CD4-positive, alpha-beta memory T cell (primary cell): ENCODE data around the gene ASPRV1. TPM values are rescaled to one million over a fixed set of nuclear protein-coding genes. Genes with fewer than 3 reads are reported as not detected.

Experiments
- CTCF ChIA-PET: fragments of 350-600 bp; sonication (Branson Sonifier 250); formaldehyde crosslinking; loops from one replicate; lab custom pipeline; 2021; ENCODE audit warnings: inconsistent platforms; ENCODE audit not compliant: partially characterized antibody; lab: Charles Lee
- POLR2A ChIA-PET: fragments of 350-600 bp; sonication (Branson Sonifier 250); formaldehyde crosslinking; loops from one replicate; lab custom pipeline; 2021; ENCODE audit not compliant: partially characterized antibody; lab: Charles Lee
- DNase-seq, 5 donors: peaks; one replicate each; pipeline versions ENCODE4 v3.0.0 to v3.0.0-alpha.2; 2020 to 2022; ENCODE audit warnings: mixed read lengths in 1 of 5
- H3K27ac ChIP-seq: one replicate; pipeline ENCODE4 v1.7.0; 2013; ENCODE audit warnings: low read depth, low read length
- H3K27me3 ChIP-seq: 2 replicates; pipeline ENCODE4 v1.7.0; 2013; ENCODE audit warnings: mild to moderate bottlenecking, low read length, moderate library complexity; ENCODE audit not compliant: insufficient read depth
- H3K36me3 ChIP-seq: 2 replicates; pipeline ENCODE4 v1.7.0; 2013; ENCODE audit warnings: mild to moderate bottlenecking, low read length, moderate library complexity; ENCODE audit not compliant: insufficient read depth
- H3K4me1 ChIP-seq: 2 replicates; pipeline ENCODE4 v1.7.0; 2013; ENCODE audit warnings: mild to moderate bottlenecking, low read length, moderate library complexity; ENCODE audit not compliant: insufficient read depth
- H3K4me3 ChIP-seq, 2 donors: one replicate each; pipeline ENCODE4 v1.7.0; 2013; ENCODE audit warnings: low read length in 2 of 2, mild to moderate bottlenecking in 1 of 2
- H3K9me3 ChIP-seq, 2 donors: one replicate each; pipeline ENCODE4 v1.7.0; 2013; ENCODE audit warnings: low read length in 2 of 2, control low read depth in 1 of 2; ENCODE audit not compliant: control insufficient read depth in 1 of 2
- H3K27ac Mint-ChIP-seq, 7 donors: one replicate each; pipeline ENCODE4 v1.8.0; 2020 to 2021; ENCODE audit warnings: mixed read lengths in 7 of 7, mild to moderate bottlenecking in 6 of 7, inconsistent platforms in 3 of 7, moderate library complexity in 3 of 7
- H3K27me3 Mint-ChIP-seq, 2 donors: one replicate each; pipeline ENCODE4 v1.8.0; 2020 to 2021; ENCODE audit warnings: mixed read lengths in 2 of 2
- H3K36me3 Mint-ChIP-seq, 2 donors: one replicate each; pipeline ENCODE4 v1.8.0; 2020 to 2021; ENCODE audit warnings: mixed read lengths in 2 of 2, inconsistent platforms in 1 of 2, mild to moderate bottlenecking in 1 of 2
- H3K4me1 Mint-ChIP-seq, 4 donors: one replicate each; pipeline ENCODE4 v1.8.0; 2020 to 2021; ENCODE audit warnings: mixed read lengths in 4 of 4, mild to moderate bottlenecking in 1 of 4
- H3K4me3 Mint-ChIP-seq, 8 donors: one replicate each; pipeline ENCODE4 v1.8.0; 2020 to 2021; ENCODE audit warnings: mixed read lengths in 8 of 8, mild to moderate bottlenecking in 7 of 8, moderate library complexity in 6 of 8, inconsistent platforms in 3 of 8
- H3K9me3 Mint-ChIP-seq, 8 donors: one replicate each; pipeline ENCODE4 v1.8.0; 2020 to 2021; ENCODE audit warnings: mixed read lengths in 8 of 8, mild to moderate bottlenecking in 5 of 8, inconsistent platforms in 3 of 8, moderate library complexity in 1 of 8
- intact Hi-C: fragments of 100-400 bp; cut with micrococcal nuclease; formaldehyde crosslinking; loops from one replicate; pipeline ENCODE4 v1.15.1; 2023
- polyA plus RNA-seq, 2 donors: library from polyadenylated mRNA; unstranded; fragments of 300-500 nt; fragmentation: Illumina TruSeq; gene quantifications; one replicate each; pipeline ENCODE4 v1.2.3, GENCODE V29; 2021
- total RNA-seq, 2 experiments: library from RNA; stranded (reverse); gene quantifications; one replicate each; pipeline ENCODE4 v1.2.3, GENCODE V29; 2021

The ASPRV1 gene
- total RNA-seq: 1 to 10 TPM; 2.0 to 2.3 TPM
- polyA plus RNA-seq: 1 to 10 TPM; 1.1 TPM

- H3K4me1 ChIP-seq: peaks cover 7% of the 10 kb centered on the region
- H3K27me3 ChIP-seq: no peaks in the 10 kb centered on the region
- H3K27ac ChIP-seq: no peak within 1 kb of the TSS
- Mint-ChIP-seq H3K27me3 (peaks cover 2% of the 10 kb centered on the region in 2 donors), H3K4me1 (peaks cover 0 to 16% (median 3%) of the 10 kb centered on the region in 4 donors), H3K4me3 (no peak within 1 kb of the TSS), H3K27ac (no peak within 1 kb of the TSS), H3K36me3 (no peaks in the 10 kb centered on the region), H3K9me3 (no peaks in the 10 kb centered on the region)
- intact Hi-C loops: no loop called here
- H3K36me3 ChIP-seq: no peaks in the 10 kb centered on the region
- H3K9me3 ChIP-seq: no peaks in the 10 kb centered on the region
- ChIA-PET CTCF (no interaction called here), POLR2A (interaction anchor here (0.7 kb wide), 1 partner anchor 13 kb away, joined by 3 read pairs; no protein-coding TSS in a partner anchor)
- no peak for DNase-seq
- no peak within 1 kb of the TSS for H3K4me3 ChIP-seq
Measured at GRCh38 chr2:69961496-69961895, at the start of gene ASPRV1. ASPRV1 (minus strand) TSS chr2:69961631; CDS start chr2:69961436, 195 bp downstream.

DNA sequence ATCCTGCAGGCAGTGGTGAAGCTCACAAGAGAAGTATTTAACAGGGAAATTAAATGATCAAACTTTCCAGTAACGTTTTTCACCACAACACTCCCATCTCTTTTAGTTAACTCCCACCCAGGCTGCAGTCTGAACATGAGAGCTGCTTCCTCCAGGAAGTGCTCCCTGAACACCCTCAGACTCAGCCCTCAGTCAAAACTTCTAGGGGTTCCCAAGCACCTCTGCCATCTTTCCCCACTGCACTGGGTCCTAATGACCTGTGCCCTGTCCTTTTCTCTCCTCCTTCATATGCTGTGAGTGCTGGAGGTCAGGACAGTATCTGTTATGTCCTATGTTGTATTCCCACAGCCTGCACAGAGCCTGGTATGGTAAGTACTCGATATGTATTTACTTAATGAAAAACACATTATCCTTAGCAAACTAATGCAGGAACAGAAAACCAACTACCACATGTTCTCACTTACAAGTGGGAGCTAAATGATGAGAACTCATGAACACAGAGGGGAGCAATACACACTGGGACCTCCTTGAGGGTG is 49.2 kb upstream of the ASPRV1 start:
- intact Hi-C loops: no loop called here
- H3K4me1 ChIP-seq: no peaks in the 10 kb centered on the region
- H3K4me3 ChIP-seq: no peak overlapping the region
- H3K27ac Mint-ChIP-seq: peak overlapping the region in 2 of 7 donors; percentile 42 to 44
- no peak overlapping the region for H3K4me3 Mint-ChIP-seq
- CTCF ChIA-PET: no interaction called here
- no peaks in the 10 kb centered on the region for H3K36me3 ChIP-seq
- H3K36me3 Mint-ChIP-seq: peaks cover 23 to 31% of the 10 kb centered on the region in 2 donors
- DNase-seq: no peak
- POLR2A ChIA-PET: no interaction called here
- H3K27me3 Mint-ChIP-seq: no peaks in the 10 kb centered on the region
- H3K27ac ChIP-seq: no peak overlapping the region
- peaks cover 0 to 6% (median 4%) of the 10 kb centered on the region in 4 donors for H3K4me1 Mint-ChIP-seq
- H3K9me3 ChIP-seq: no peaks in the 10 kb centered on the region
- H3K9me3 Mint-ChIP-seq: peaks cover 0 to 2% (median 0%) of the 10 kb centered on the region in 8 donors
- H3K27me3 ChIP-seq: no peaks in the 10 kb centered on the region

DNA sequence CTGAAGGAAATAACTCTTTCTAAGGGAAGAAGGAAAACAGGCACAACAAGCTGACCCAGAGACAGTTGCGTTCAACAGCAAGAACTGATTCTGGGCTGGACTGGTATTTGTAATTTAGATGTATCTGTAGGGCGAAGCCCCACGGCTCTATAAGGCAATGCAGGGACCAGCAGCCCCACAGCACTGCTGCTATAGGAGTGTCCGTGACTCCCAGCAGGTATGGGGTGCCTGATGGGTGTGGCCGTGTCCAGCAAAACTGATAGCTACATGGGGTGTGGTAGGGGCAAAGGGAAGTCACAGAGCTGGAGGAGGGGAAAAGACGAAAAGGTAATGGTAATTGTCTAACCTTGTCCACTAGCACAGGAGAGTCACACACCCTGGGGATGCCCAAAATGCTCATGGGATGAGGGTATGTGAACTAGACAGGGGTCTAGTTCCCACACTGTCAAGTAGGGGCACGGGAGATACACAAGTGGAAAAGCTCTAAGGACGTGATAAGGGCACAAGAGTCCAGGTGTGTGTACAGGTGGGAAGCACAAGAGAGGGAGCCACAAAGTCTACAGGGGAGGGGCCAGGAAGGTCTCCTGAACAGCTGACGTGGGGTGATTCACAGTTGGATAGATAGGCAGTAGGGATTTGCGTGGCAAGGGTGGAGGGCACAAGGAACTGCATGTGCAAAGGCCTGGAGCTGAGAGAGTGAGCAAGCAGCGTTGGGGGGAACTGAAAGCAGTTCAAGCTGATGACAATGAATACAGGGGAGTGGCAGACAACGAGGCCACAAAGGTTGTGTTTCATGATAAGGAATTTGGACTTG is 48.5 kb upstream of the ASPRV1 start:
- DNase-seq: no peak
- no peaks in the 10 kb centered on the region for H3K27me3 Mint-ChIP-seq
- H3K27ac ChIP-seq: no peak overlapping the region
- ChIA-PET CTCF (no interaction called here), POLR2A (interaction anchor here (0.6 kb wide), 1 partner anchor 95 kb away, joined by 3 read pairs; the partner anchor contains the start of gene MXD1)
- H3K36me3 Mint-ChIP-seq: peaks cover 17 to 26% of the 10 kb centered on the region in 2 donors
- no peaks in the 10 kb centered on the region for H3K9me3 ChIP-seq
- H3K36me3 ChIP-seq: no peaks in the 10 kb centered on the region
- no peak overlapping the region for H3K4me3 Mint-ChIP-seq
- no peak overlapping the region for H3K4me3 ChIP-seq
- H3K27me3 ChIP-seq: no peaks in the 10 kb centered on the region
- no peaks in the 10 kb centered on the region for H3K9me3 Mint-ChIP-seq
- no peaks in the 10 kb centered on the region for H3K4me1 ChIP-seq
- peak overlapping the region in 3 of 7 donors; percentile 37 to 60 (median 49) for H3K27ac Mint-ChIP-seq
- H3K4me1 Mint-ChIP-seq: peaks cover 0 to 5% (median 3%) of the 10 kb centered on the region in 4 donors
- intact Hi-C loops: no loop called here

GRCh38 chr2:70008290-70008689 is 46.9 kb upstream of the ASPRV1 start:
- H3K9me3 Mint-ChIP-seq: no peaks in the 10 kb centered on the region
- H3K4me3 Mint-ChIP-seq: no peak overlapping the region
- Histone ChIP-seq H3K36me3 (no peaks in the 10 kb centered on the region), H3K27me3 (no peaks in the 10 kb centered on the region), H3K4me3 (no peak overlapping the region), H3K27ac (no peak overlapping the region), H3K4me1 (no peaks in the 10 kb centered on the region), H3K9me3 (no peaks in the 10 kb centered on the region)
- H3K27me3 Mint-ChIP-seq: no peaks in the 10 kb centered on the region
- DNase-seq: no peak
- H3K27ac Mint-ChIP-seq: no peak overlapping the region
- peaks cover 15 to 17% of the 10 kb centered on the region in 2 donors for H3K36me3 Mint-ChIP-seq
- POLR2A ChIA-PET: interaction anchor here (1.2 kb wide), 1 partner anchor 182 kb away, joined by 3 read pairs; the partner anchor contains the start of gene C2orf42
- intact Hi-C loops: no loop called here
- CTCF ChIA-PET: no interaction called here
- H3K4me1 Mint-ChIP-seq: peaks cover 0 to 5% (median 3%) of the 10 kb centered on the region in 4 donors

DNA sequence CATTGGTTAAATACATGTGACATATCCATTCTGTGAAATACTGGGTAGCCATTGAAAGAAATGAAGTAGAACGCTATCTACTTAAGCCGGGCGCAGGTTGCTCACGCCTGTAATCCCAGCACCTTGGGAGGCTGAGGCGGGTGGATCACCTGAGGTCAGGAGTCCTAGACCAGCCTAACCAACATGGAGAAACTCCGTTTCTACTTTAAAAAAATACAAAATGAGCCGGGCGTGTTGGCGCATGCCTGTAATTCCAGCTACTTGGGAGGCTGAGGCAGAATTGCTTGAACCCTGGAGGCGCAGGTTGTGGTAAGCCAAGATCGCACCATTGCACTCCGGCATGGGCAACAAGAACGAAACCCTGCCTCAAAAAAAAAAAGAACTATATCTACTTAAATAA is 45.7 kb upstream of the ASPRV1 start:
- H3K27ac ChIP-seq: no peak overlapping the region
- Mint-ChIP-seq H3K36me3 (peaks cover 15% of the 10 kb centered on the region in 2 donors), H3K4me3 (no peak overlapping the region), H3K9me3 (no peaks in the 10 kb centered on the region), H3K27ac (peak overlapping the region in 1 of 7 donors; percentile 70), H3K27me3 (no peaks in the 10 kb centered on the region), H3K4me1 (peaks cover 7 to 14% (median 9%) of the 10 kb centered on the region in 4 donors)
- intact Hi-C loops: no loop called here
- H3K27me3 ChIP-seq: no peaks in the 10 kb centered on the region
- peaks cover 7% of the 10 kb centered on the region for H3K4me1 ChIP-seq
- no peak overlapping the region for H3K4me3 ChIP-seq
- ChIA-PET POLR2A (interaction anchor here (1.2 kb wide), 1 partner anchor 183 kb away, joined by 3 read pairs; the partner anchor contains the start of gene C2orf42), CTCF (no interaction called here)
- H3K9me3 ChIP-seq: no peaks in the 10 kb centered on the region
- DNase-seq: no peak
- H3K36me3 ChIP-seq: no peaks in the 10 kb centered on the region

DNA sequence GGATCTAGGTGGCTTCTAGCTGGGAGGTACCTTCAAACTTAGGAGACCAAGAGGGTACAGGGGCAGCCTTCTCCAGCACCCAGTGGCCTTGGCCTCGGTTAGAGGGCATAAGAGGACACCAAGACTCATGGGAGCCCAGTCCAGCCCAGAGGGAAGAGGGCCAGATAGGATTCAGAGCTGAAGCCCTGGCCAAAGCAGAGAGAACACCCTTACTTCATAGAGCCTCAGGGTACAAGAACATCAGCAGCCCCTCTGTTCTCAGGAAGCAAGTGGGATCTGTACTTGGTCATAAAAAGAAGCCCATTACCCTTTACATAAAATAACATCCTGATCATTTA is 45.0 kb upstream of the ASPRV1 start:
- H3K9me3 Mint-ChIP-seq: no peaks in the 10 kb centered on the region
- Histone ChIP-seq H3K4me3 (no peak overlapping the region), H3K27me3 (no peaks in the 10 kb centered on the region), H3K27ac (no peak overlapping the region), H3K9me3 (no peaks in the 10 kb centered on the region), H3K36me3 (no peaks in the 10 kb centered on the region), H3K4me1 (peaks cover 8% of the 10 kb centered on the region)
- peaks cover 8 to 15% (median 11%) of the 10 kb centered on the region in 4 donors for H3K4me1 Mint-ChIP-seq
- intact Hi-C loops: no loop called here
- H3K27ac Mint-ChIP-seq: no peak overlapping the region
- H3K4me3 Mint-ChIP-seq: no peak overlapping the region
- DNase-seq: no peak
- peaks cover 11% of the 10 kb centered on the region in 2 donors for H3K36me3 Mint-ChIP-seq
- no peaks in the 10 kb centered on the region for H3K27me3 Mint-ChIP-seq
- ChIA-PET CTCF (no interaction called here), POLR2A (no interaction called here)

GRCh38 chr2:70005752-70006446 is 44.5 kb upstream of the ASPRV1 start:
- ChIA-PET POLR2A (no interaction called here), CTCF (no interaction called here)
- Histone ChIP-seq H3K36me3 (no peaks in the 10 kb centered on the region), H3K27me3 (no peaks in the 10 kb centered on the region), H3K9me3 (no peaks in the 10 kb centered on the region), H3K4me3 (no peak overlapping the region), H3K27ac (no peak overlapping the region), H3K4me1 (peaks cover 8% of the 10 kb centered on the region)
- no peak for DNase-seq
- Mint-ChIP-seq H3K4me1 (peaks cover 8 to 15% (median 10%) of the 10 kb centered on the region in 4 donors), H3K27ac (peak overlapping the region in 3 of 7 donors; percentile 11 to 76 (median 69)), H3K36me3 (peaks cover 6 to 8% of the 10 kb centered on the region in 2 donors), H3K4me3 (no peak overlapping the region), H3K27me3 (no peaks in the 10 kb centered on the region), H3K9me3 (no peaks in the 10 kb centered on the region)
- intact Hi-C loops: no loop called here
